HepG2 (cell line): ENCODE results near the gene EXOC6B. TPM values are rescaled to one million over a fixed set of nuclear protein-coding genes. Genes with fewer than 3 reads are reported as not detected.
A peak's percentile ranks its signal among the peaks of the same experiment; 100 is the strongest.

Source experiments
- FLYWCH1 ChIP-seq: sonication (generic); formaldehyde crosslinking; IDR thresholded peaks from 2 replicates; pipeline ENCODE4 v1.8.1; 2023; ENCODE audit warnings: mild to moderate bottlenecking, missing genetic modification reagents
- FOXA1 ChIP-seq, 2 experiments: fragments of 450-650 bp in 1 of 2; sonication (generic) in 1 of 2; formaldehyde crosslinking in 1 of 2; IDR thresholded peaks; 2 replicates each; pipeline versions ENCODE4 v1.4.0 to v1.6.1; 2016 to 2020; ENCODE audit warnings: missing genetic modification reagents in 1 of 2
- FOXK1 ChIP-seq: sonication (generic); formaldehyde crosslinking; IDR thresholded peaks from 2 replicates; pipeline ENCODE4 v1.4.0; 2020; ENCODE audit warnings: low read depth, missing genetic modification reagents, borderline replicate concordance
- HMG20B ChIP-seq: conservative IDR thresholded peaks from 2 replicates; pipeline ENCODE4 v1.6.1; 2016; ENCODE audit warnings: missing genetic modification reagents, missing compliant biosample characterization
- HNF4G ChIP-seq, 2 experiments: sonication (generic) in 1 of 2; formaldehyde crosslinking in 1 of 2; IDR thresholded peaks; 2 replicates each; pipeline versions ENCODE4 v1.4.0 to v1.6.1; 2011 to 2020; ENCODE audit warnings: borderline replicate concordance in 2 of 2, low read depth in 2 of 2, mild to moderate bottlenecking in 2 of 2, low read length in 1 of 2, missing genetic modification reagents in 1 of 2, moderate library complexity in 1 of 2
- HOMEZ ChIP-seq: IDR thresholded peaks from 2 replicates; pipeline ENCODE4 v1.6.1; 2016; ENCODE audit warnings: low read depth
- MAFG ChIP-seq: sonication (generic); formaldehyde crosslinking; IDR thresholded peaks from 2 replicates; pipeline ENCODE4 v1.5.1; 2020; ENCODE audit warnings: mild to moderate bottlenecking, missing genetic modification reagents
- MED8 ChIP-seq: sonication (generic); formaldehyde crosslinking; IDR thresholded peaks from 2 replicates; pipeline ENCODE4 v1.8.1; 2023; ENCODE audit warnings: mild to moderate bottlenecking, missing genetic modification reagents; ENCODE audit not compliant: insufficient replicate concordance
- MLX ChIP-seq: IDR thresholded peaks from 2 replicates; pipeline ENCODE4 v1.6.1; 2016
- NCOR1 ChIP-seq: fragments of 200-600 bp; sonication (generic); IDR thresholded peaks from 2 replicates; pipeline ENCODE4 v1.7.0; 2017; ENCODE audit warnings: antibody characterized with exemption, low read length, borderline replicate concordance
- ZHX1 ChIP-seq: sonication (generic); formaldehyde crosslinking; IDR thresholded peaks from 2 replicates; pipeline ENCODE4 v1.8.1; 2022; ENCODE audit warnings: low read depth, mild to moderate bottlenecking, missing genetic modification reagents
- ZNF124 ChIP-seq: sonication (generic); formaldehyde crosslinking; IDR thresholded peaks from 2 replicates; pipeline ENCODE4 v1.4.0; 2020; ENCODE audit warnings: missing genetic modification reagents
- ZNF256 ChIP-seq: sonication (generic); formaldehyde crosslinking; conservative IDR thresholded peaks from 2 replicates; pipeline ENCODE4 v1.4.0; 2020; ENCODE audit warnings: missing genetic modification reagents
- ZNF329 ChIP-seq: sonication (generic); formaldehyde crosslinking; IDR thresholded peaks from 2 replicates; pipeline ENCODE4 v1.9.0; 2021; ENCODE audit warnings: low read depth, mild to moderate bottlenecking, missing genetic modification reagents
- ZNF496 ChIP-seq: sonication (generic); formaldehyde crosslinking; IDR thresholded peaks from 2 replicates; pipeline ENCODE4 v1.8.1; 2023; ENCODE audit warnings: mild to moderate bottlenecking, moderate library complexity, missing genetic modification reagents; ENCODE audit not compliant: insufficient replicate concordance
- ZNF614 ChIP-seq: IDR thresholded peaks from 2 replicates; pipeline ENCODE4 v1.6.1; 2018; ENCODE audit warnings: missing biosample characterization, missing genetic modification reagents, inconsistent platforms, borderline replicate concordance
- ZNF775 ChIP-seq: sonication (generic); formaldehyde crosslinking; IDR thresholded peaks from 2 replicates; pipeline ENCODE4 v1.4.0; 2020; ENCODE audit warnings: missing genetic modification reagents, mild to moderate bottlenecking, moderate library complexity, borderline replicate concordance
- polyA plus RNA-seq, 8 experiments: library from polyadenylated mRNA; depleted of rRNA in 3 of 8; stranded (reverse) in 7 of 8; unstranded in 1 of 8; fragments of >200 nt; fragmentation: Illumina TruSeq in 4 of 8; extraction: Trizol in 4 of 8; gene quantifications; 2 replicates each; pipeline versions ENCODE4 v1.2.1 to v1.2.3, GENCODE V29; 2011 to 2016; ENCODE audit warnings: low read depth in 4 of 8, missing spikeins in 1 of 8, mixed read lengths in 1 of 8; ENCODE audit not compliant: insufficient read depth in 1 of 8
- total RNA-seq, 5 experiments: library from RNA; depleted of rRNA; stranded (reverse); fragments of >200 nt; fragmentation: Illumina TruSeq; extraction: Trizol; gene quantifications; 2 replicates each; pipeline ENCODE4 v1.2.3, GENCODE V29; 2016; ENCODE audit warnings: low read depth in 1 of 5
- TF ChIP-seq, protein P1 (sequence below): sonication (generic); formaldehyde crosslinking; IDR thresholded peaks from 2 replicates; pipeline ENCODE4 v1.5.0; 2020; ENCODE audit warnings: missing genetic modification reagents
- TF ChIP-seq, protein P2 (sequence below): sonication (generic); formaldehyde crosslinking; IDR thresholded peaks from 2 replicates; pipeline ENCODE4 v1.4.0; 2020; ENCODE audit warnings: missing genetic modification reagents

The EXOC6B gene
- total and polyA plus RNA-seq, 2 of the 13 experiments (the other 11 are each of a cell fraction or from before 2014, with no cell fraction given), result 9.1 to 15.9 TPM

- TF ChIP-seq HOMEZ (CRISPR knock-in tag), result 0 out of 2 replicates have a peak, but pooled peaks have one; percentile 25
- TF ChIP-seq ZHX1 (CRISPR knock-in tag), result no peak
- TF ChIP-seq MED8, result no peak
- no peak for TF ChIP-seq ZNF256 (CRISPR knock-in tag)
- no peak for TF ChIP-seq FOXK1 (CRISPR knock-in tag)
- TF ChIP-seq ZNF496 (CRISPR knock-in tag), result no peak
- TF ChIP-seq, protein P1, sequence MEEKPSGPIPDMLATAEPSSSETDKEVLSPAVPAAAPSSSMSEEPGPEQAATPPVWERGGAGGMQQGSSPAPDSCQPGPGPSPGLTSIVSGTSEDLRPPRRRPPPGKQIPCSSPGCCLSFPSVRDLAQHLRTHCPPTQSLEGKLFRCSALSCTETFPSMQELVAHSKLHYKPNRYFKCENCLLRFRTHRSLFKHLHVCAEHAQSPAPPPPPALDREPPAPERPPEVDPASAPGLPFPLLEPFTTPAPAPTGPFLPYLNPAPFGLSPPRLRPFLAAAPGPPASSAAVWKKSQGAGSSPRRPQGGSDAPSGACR, result no peak
- no peak for TF ChIP-seq MLX (CRISPR knock-in tag)
- TF ChIP-seq ZNF614, result no peak; the same call in 1 of the 2 replicates
- TF ChIP-seq ZNF124 (CRISPR knock-in tag), result no peak
- no peak for TF ChIP-seq MAFG (CRISPR knock-in tag)
- TF ChIP-seq, protein P2, sequence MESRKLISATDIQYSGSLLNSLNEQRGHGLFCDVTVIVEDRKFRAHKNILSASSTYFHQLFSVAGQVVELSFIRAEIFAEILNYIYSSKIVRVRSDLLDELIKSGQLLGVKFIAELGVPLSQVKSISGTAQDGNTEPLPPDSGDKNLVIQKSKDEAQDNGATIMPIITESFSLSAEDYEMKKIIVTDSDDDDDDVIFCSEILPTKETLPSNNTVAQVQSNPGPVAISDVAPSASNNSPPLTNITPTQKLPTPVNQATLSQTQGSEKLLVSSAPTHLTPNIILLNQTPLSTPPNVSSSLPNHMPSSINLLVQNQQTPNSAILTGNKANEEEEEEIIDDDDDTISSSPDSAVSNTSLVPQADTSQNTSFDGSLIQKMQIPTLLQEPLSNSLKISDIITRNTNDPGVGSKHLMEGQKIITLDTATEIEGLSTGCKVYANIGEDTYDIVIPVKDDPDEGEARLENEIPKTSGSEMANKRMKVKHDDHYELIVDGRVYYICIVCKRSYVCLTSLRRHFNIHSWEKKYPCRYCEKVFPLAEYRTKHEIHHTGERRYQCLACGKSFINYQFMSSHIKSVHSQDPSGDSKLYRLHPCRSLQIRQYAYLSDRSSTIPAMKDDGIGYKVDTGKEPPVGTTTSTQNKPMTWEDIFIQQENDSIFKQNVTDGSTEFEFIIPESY, result no peak
- TF ChIP-seq FOXA1 (IDR thresholded peaks at IDR 0.05), result no peak
- peak; percentile 64 for TF ChIP-seq FOXA1 (CRISPR knock-in tag; IDR thresholded peaks at IDR 0.05)
- TF ChIP-seq ZNF329 (CRISPR knock-in tag), result no peak
- TF ChIP-seq FLYWCH1 (CRISPR knock-in tag), result no peak
- TF ChIP-seq HNF4G (IDR thresholded peaks at IDR 0.05; ENCODE audit: borderline replicate concordance, low read depth, low read length), result peak; percentile 82; the same call in 1 of the 2 replicates
- TF ChIP-seq HNF4G (CRISPR knock-in tag; IDR thresholded peaks at IDR 0.05; ENCODE audit: borderline replicate concordance, low read depth), result no peak
- peak; percentile 91 for TF ChIP-seq NCOR1
- TF ChIP-seq ZNF775, result peak; percentile 83; the same call in 1 of the 2 replicates
- no peak; the same call in 1 of the 2 replicates for TF ChIP-seq HMG20B
These were observed 277.6 kb downstream of the EXOC6B start (continued) for GRCh38 chr2:72548081-72548764.
